Prostate gland (tissue), 2 donors: ENCODE data around the gene DIS3L2.

Experiments
- POLR2AphosphoS5 ChIP-seq: sonication (generic); formaldehyde crosslinking; IDR thresholded peaks from one replicate; pipeline ENCODE4 v1.6.1; 2017; ENCODE audit warnings: antibody characterized with exemption
- TF ChIP-seq, protein P1 (sequence below), 4 experiments: fragments of 200-600 bp in 2 of 4; fragments of 450-650 bp in 2 of 4; sonication (generic) in 2 of 4; IDR thresholded peaks; 1 replicate in 3 of 4; 2 replicates in 1 of 4; pipeline ENCODE4 v1.5.1; 2016 to 2019; ENCODE audit warnings: antibody characterized with exemption in 4 of 4, mild to moderate bottlenecking in 2 of 4, moderate library complexity in 2 of 4

DNA sequence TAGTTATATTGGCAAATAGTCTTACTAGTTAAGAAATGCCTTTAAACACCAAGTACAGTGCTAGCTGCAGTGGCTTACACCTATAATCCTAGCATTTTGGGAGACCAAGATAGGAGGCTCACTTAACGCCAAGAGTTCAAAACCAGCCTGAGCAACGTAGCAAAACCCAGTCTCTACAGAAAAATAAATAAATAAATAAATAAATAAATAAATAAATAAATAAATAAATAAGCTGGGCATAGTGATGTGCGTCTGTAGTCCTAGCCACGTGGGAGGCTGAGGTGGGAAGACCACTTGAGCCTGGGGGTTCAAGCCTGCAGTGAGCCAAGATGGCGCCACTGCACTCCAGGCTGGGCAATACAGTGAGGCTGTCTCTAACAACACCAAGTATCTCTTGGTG, 258.4 kb downstream of the DIS3L2 start:
- TF ChIP-seq, protein P1, sequence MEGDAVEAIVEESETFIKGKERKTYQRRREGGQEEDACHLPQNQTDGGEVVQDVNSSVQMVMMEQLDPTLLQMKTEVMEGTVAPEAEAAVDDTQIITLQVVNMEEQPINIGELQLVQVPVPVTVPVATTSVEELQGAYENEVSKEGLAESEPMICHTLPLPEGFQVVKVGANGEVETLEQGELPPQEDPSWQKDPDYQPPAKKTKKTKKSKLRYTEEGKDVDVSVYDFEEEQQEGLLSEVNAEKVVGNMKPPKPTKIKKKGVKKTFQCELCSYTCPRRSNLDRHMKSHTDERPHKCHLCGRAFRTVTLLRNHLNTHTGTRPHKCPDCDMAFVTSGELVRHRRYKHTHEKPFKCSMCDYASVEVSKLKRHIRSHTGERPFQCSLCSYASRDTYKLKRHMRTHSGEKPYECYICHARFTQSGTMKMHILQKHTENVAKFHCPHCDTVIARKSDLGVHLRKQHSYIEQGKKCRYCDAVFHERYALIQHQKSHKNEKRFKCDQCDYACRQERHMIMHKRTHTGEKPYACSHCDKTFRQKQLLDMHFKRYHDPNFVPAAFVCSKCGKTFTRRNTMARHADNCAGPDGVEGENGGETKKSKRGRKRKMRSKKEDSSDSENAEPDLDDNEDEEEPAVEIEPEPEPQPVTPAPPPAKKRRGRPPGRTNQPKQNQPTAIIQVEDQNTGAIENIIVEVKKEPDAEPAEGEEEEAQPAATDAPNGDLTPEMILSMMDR (IDR thresholded peaks at IDR 0.05) = no peak
- no peak for TF ChIP-seq POLR2AphosphoS5
